ENCODE results near the gene USPL1.
"Not testable (repeated sequence)": the region's sequence is repeated elsewhere in the genome, so short reads cannot be mapped to it uniquely, and the experiment has no call there.

The USPL1 gene

GRCh38 chr13:30617315-30618185 lies at the start of gene USPL1:
TSS of gene USPL1 (plus strand) at chr13:30617920. CDS start at chr13:30621141, 3,221 bp downstream.
- in situ Hi-C loops (cut with MboI; ENCODE audit: low sequenced_read_pairs), result no loop called here

GRCh38 chr13:30569901-30570576 lies 47.7 kb upstream of the USPL1 start:
- in situ Hi-C loops (cut with MboI; ENCODE audit: low sequenced_read_pairs), result loop anchor here (25.0 kb wide), 1 partner anchor 433 kb away; no protein-coding TSS in a partner anchor

- in situ Hi-C loops (cut with MboI; ENCODE audit: low sequenced_read_pairs), result loop anchor here (25.0 kb wide), 1 partner anchor 433 kb away; no protein-coding TSS in a partner anchor
Observed at GRCh38 chr13:30570691-30571090, 47.0 kb upstream of the USPL1 start.

- in situ Hi-C loops (cut with MboI; ENCODE audit: low sequenced_read_pairs), result loop anchor here (25.0 kb wide), 1 partner anchor 436 kb away; no protein-coding TSS in a partner anchor
Observed at GRCh38 chr13:30572859-30573275, 44.9 kb upstream of the USPL1 start.

- in situ Hi-C loops (cut with MboI; ENCODE audit: low sequenced_read_pairs), result no loop called here
Observed at GRCh38 chr13:30576528-30576927, 41.2 kb upstream of the USPL1 start.

- in situ Hi-C loops (cut with MboI; ENCODE audit: low sequenced_read_pairs), result no loop called here
Observed at GRCh38 chr13:30577401-30577852, 40.3 kb upstream of the USPL1 start.

GRCh38 chr13:30580852-30581502 lies 36.7 kb upstream of the USPL1 start:
- in situ Hi-C loops (cut with MboI; ENCODE audit: low sequenced_read_pairs), result no loop called here

- in situ Hi-C loops (cut with MboI; ENCODE audit: low sequenced_read_pairs), result no loop called here
Observed at GRCh38 chr13:30581582-30581981, 36.1 kb upstream of the USPL1 start.

- in situ Hi-C loops (cut with MboI; ENCODE audit: low sequenced_read_pairs), result no loop called here
Observed at GRCh38 chr13:30584051-30584731, 33.5 kb upstream of the USPL1 start.

GRCh38 chr13:30585748-30586262 lies 31.9 kb upstream of the USPL1 start:
- in situ Hi-C loops (cut with MboI; ENCODE audit: low sequenced_read_pairs), result no loop called here

- in situ Hi-C loops (cut with MboI; ENCODE audit: low sequenced_read_pairs), result no loop called here
Observed at GRCh38 chr13:30587231-30587630, 30.5 kb upstream of the USPL1 start.

- in situ Hi-C loops (cut with MboI; ENCODE audit: low sequenced_read_pairs), result no loop called here
Observed at GRCh38 chr13:30587739-30588138, 30.0 kb upstream of the USPL1 start.

- in situ Hi-C loops (cut with MboI; ENCODE audit: low sequenced_read_pairs), result no loop called here
Observed at GRCh38 chr13:30593001-30593400, 24.7 kb upstream of the USPL1 start.

- in situ Hi-C loops (cut with MboI; ENCODE audit: low sequenced_read_pairs), result no loop called here
Observed at GRCh38 chr13:30600496-30600895, 17.2 kb upstream of the USPL1 start.

- in situ Hi-C loops (cut with MboI; ENCODE audit: low sequenced_read_pairs), result no loop called here
Observed at GRCh38 chr13:30601836-30602235, 15.9 kb upstream of the USPL1 start.

- in situ Hi-C loops (cut with MboI; ENCODE audit: low sequenced_read_pairs), result no loop called here
Observed at GRCh38 chr13:30605052-30605451, 12.7 kb upstream of the USPL1 start.

- in situ Hi-C loops (cut with MboI; ENCODE audit: low sequenced_read_pairs), result not testable (repeated sequence)
Observed at GRCh38 chr13:30607186-30607585, 10.5 kb upstream of the USPL1 start.

- in situ Hi-C loops (cut with MboI; ENCODE audit: low sequenced_read_pairs), result no loop called here
Observed at GRCh38 chr13:30607908-30608307, 9.8 kb upstream of the USPL1 start.

GRCh38 chr13:30608364-30608763 lies 9.4 kb upstream of the USPL1 start:
- in situ Hi-C loops (cut with MboI; ENCODE audit: low sequenced_read_pairs), result no loop called here

- in situ Hi-C loops (cut with MboI; ENCODE audit: low sequenced_read_pairs), result no loop called here
Observed at GRCh38 chr13:30610311-30610710, 7.4 kb upstream of the USPL1 start.

GRCh38 chr13:30615481-30615865 lies 2.2 kb upstream of the USPL1 start:
- in situ Hi-C loops (cut with MboI; ENCODE audit: low sequenced_read_pairs), result no loop called here
